Measurements from ENCODE around the gene PLD1.
"Not testable (repeated sequence)": the region's sequence is repeated elsewhere in the genome, so short reads cannot be mapped to it uniquely, and the experiment has no call there.

PLD1 gene

GRCh38 chr3:171565481-171566058 lies 244.7 kb downstream of the PLD1 start:
- H3K27ac ChIP-seq (replicated peaks), result peak overlapping the region; percentile 31
- TF ChIP-seq GABPA (IDR thresholded peaks at IDR 0.05; ENCODE audit: low read depth), result no peak
- TF ChIP-seq, protein P1, sequence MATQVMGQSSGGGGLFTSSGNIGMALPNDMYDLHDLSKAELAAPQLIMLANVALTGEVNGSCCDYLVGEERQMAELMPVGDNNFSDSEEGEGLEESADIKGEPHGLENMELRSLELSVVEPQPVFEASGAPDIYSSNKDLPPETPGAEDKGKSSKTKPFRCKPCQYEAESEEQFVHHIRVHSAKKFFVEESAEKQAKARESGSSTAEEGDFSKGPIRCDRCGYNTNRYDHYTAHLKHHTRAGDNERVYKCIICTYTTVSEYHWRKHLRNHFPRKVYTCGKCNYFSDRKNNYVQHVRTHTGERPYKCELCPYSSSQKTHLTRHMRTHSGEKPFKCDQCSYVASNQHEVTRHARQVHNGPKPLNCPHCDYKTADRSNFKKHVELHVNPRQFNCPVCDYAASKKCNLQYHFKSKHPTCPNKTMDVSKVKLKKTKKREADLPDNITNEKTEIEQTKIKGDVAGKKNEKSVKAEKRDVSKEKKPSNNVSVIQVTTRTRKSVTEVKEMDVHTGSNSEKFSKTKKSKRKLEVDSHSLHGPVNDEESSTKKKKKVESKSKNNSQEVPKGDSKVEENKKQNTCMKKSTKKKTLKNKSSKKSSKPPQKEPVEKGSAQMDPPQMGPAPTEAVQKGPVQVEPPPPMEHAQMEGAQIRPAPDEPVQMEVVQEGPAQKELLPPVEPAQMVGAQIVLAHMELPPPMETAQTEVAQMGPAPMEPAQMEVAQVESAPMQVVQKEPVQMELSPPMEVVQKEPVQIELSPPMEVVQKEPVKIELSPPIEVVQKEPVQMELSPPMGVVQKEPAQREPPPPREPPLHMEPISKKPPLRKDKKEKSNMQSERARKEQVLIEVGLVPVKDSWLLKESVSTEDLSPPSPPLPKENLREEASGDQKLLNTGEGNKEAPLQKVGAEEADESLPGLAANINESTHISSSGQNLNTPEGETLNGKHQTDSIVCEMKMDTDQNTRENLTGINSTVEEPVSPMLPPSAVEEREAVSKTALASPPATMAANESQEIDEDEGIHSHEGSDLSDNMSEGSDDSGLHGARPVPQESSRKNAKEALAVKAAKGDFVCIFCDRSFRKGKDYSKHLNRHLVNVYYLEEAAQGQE (IDR thresholded peaks at IDR 0.05; ENCODE audit: insufficient replicate concordance, low read depth), result no peak
- TF ChIP-seq, protein P2, sequence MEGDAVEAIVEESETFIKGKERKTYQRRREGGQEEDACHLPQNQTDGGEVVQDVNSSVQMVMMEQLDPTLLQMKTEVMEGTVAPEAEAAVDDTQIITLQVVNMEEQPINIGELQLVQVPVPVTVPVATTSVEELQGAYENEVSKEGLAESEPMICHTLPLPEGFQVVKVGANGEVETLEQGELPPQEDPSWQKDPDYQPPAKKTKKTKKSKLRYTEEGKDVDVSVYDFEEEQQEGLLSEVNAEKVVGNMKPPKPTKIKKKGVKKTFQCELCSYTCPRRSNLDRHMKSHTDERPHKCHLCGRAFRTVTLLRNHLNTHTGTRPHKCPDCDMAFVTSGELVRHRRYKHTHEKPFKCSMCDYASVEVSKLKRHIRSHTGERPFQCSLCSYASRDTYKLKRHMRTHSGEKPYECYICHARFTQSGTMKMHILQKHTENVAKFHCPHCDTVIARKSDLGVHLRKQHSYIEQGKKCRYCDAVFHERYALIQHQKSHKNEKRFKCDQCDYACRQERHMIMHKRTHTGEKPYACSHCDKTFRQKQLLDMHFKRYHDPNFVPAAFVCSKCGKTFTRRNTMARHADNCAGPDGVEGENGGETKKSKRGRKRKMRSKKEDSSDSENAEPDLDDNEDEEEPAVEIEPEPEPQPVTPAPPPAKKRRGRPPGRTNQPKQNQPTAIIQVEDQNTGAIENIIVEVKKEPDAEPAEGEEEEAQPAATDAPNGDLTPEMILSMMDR (IDR thresholded peaks at IDR 0.05; ENCODE audit: insufficient read depth, low read length), result no peak
- TF ChIP-seq SPI1 (IDR thresholded peaks at IDR 0.05; ENCODE audit: borderline replicate concordance, low read depth), result no peak
- no peak for TF ChIP-seq POLR2AphosphoS5 (IDR thresholded peaks at IDR 0.05; ENCODE audit: low read depth)
- DNase-seq (ENCODE audit: low read depth in 1 of 2, low spot score in 1 of 2), result peak in 1 of 2 experiments; percentile 56
- no peaks in the 10 kb centered on the region for H3K27me3 ChIP-seq (ENCODE audit: insufficient read depth, poor library complexity, severe bottlenecking)
- H3K4me3 ChIP-seq (replicated peaks; ENCODE audit: insufficient read depth, low read length), result no peak overlapping the region

GRCh38 chr3:171564748-171565480 lies 245.4 kb downstream of the PLD1 start:
- Histone ChIP-seq H3K4me3 (replicated peaks; ENCODE audit: insufficient read depth, low read length) (no peak overlapping the region), H3K27ac (replicated peaks) (peak overlapping the region; percentile 31; the same call in 1 of the 2 replicates), H3K27me3 (ENCODE audit: insufficient read depth, poor library complexity, severe bottlenecking) (no peaks in the 10 kb centered on the region)
- DNase-seq (ENCODE audit: low read depth in 1 of 2, low spot score in 1 of 2), result no peak
- TF ChIP-seq SPI1 (IDR thresholded peaks at IDR 0.05; ENCODE audit: borderline replicate concordance, low read depth) (no peak), POLR2AphosphoS5 (IDR thresholded peaks at IDR 0.05; ENCODE audit: low read depth) (no peak), GABPA (IDR thresholded peaks at IDR 0.05; ENCODE audit: low read depth) (no peak)
- TF ChIP-seq, protein P2 (IDR thresholded peaks at IDR 0.05; ENCODE audit: insufficient read depth, low read length), result no peak
- TF ChIP-seq, protein P1 (IDR thresholded peaks at IDR 0.05; ENCODE audit: insufficient replicate concordance, low read depth), result no peak

GRCh38 chr3:171563298-171563697 lies 247.0 kb downstream of the PLD1 start:
- H3K27ac ChIP-seq (replicated peaks), result no peak overlapping the region
- H3K4me3 ChIP-seq (replicated peaks; ENCODE audit: insufficient read depth, low read length), result no peak overlapping the region
- H3K27me3 ChIP-seq (ENCODE audit: insufficient read depth, poor library complexity, severe bottlenecking), result no peaks in the 10 kb centered on the region
- TF ChIP-seq SPI1 (IDR thresholded peaks at IDR 0.05; ENCODE audit: borderline replicate concordance, low read depth) (no peak), POLR2AphosphoS5 (IDR thresholded peaks at IDR 0.05; ENCODE audit: low read depth) (no peak), GABPA (IDR thresholded peaks at IDR 0.05; ENCODE audit: low read depth) (no peak)
- TF ChIP-seq, protein P2 (IDR thresholded peaks at IDR 0.05; ENCODE audit: insufficient read depth, low read length), result no peak
- TF ChIP-seq, protein P1 (IDR thresholded peaks at IDR 0.05; ENCODE audit: insufficient replicate concordance, low read depth), result no peak
- DNase-seq (ENCODE audit: low read depth in 1 of 2, low spot score in 1 of 2), result no peak

GRCh38 chr3:171562459-171562858 lies 247.8 kb downstream of the PLD1 start:
- DNase-seq (ENCODE audit: low read depth in 1 of 2, low spot score in 1 of 2); H3K27me3 ChIP-seq (ENCODE audit: insufficient read depth, poor library complexity, severe bottlenecking); H3K4me3 ChIP-seq (replicated peaks; ENCODE audit: insufficient read depth, low read length); H3K27ac ChIP-seq (replicated peaks): not testable (repeated sequence)

Data from HL-60 (cell line).